Endodermal cell (in vitro differentiated cells): ENCODE measurements around the gene EDC4. TPM values are rescaled to one million over a fixed set of nuclear protein-coding genes. Genes with fewer than 3 reads are reported as not detected.

Experiments
- DNase-seq: peaks from one replicate; pipeline ENCODE4 v3.0.0-alpha.2; 2017
- H3K27ac ChIP-seq: 2 replicates; pipeline ENCODE4 v1.5.1; 2013; ENCODE audit warnings: mild to moderate bottlenecking, low read depth, low read length, moderate library complexity
- H3K27me3 ChIP-seq: 2 replicates; pipeline ENCODE4 v1.6.1; 2013; ENCODE audit warnings: mild to moderate bottlenecking, low read length, moderate library complexity; ENCODE audit not compliant: insufficient read depth, control insufficient read depth, poor library complexity, severe bottlenecking
- H3K36me3 ChIP-seq: 2 replicates; pipeline ENCODE4 v1.7.0; 2013; ENCODE audit warnings: mild to moderate bottlenecking, low read length, moderate library complexity; ENCODE audit not compliant: control insufficient read depth, insufficient read depth
- H3K4me1 ChIP-seq: one replicate; pipeline ENCODE4 v1.7.0; 2013; ENCODE audit warnings: low read length; ENCODE audit not compliant: control insufficient read depth, insufficient read depth
- H3K4me3 ChIP-seq: 2 replicates; pipeline ENCODE4 v1.5.1; 2013; ENCODE audit warnings: mild to moderate bottlenecking, low read length, moderate library complexity
- H3K9ac ChIP-seq: 2 replicates; pipeline ENCODE4 v1.6.1; 2013; ENCODE audit warnings: mild to moderate bottlenecking, low read length, moderate library complexity; ENCODE audit not compliant: poor library complexity, severe bottlenecking; ENCODE audit errors: extremely low read depth
- H3K9me3 ChIP-seq: 2 replicates; pipeline ENCODE4 v1.6.1; 2013; ENCODE audit warnings: mild to moderate bottlenecking, low read length, moderate library complexity; ENCODE audit not compliant: control insufficient read depth
- H3K27ac Mint-ChIP-seq: 2 replicates; pipeline ENCODE4 v1.8.0; 2020; ENCODE audit warnings: mixed read lengths
- H3K27me3 Mint-ChIP-seq: 2 replicates; pipeline ENCODE4 v1.8.0; 2021; ENCODE audit warnings: mild to moderate bottlenecking, mixed read lengths; ENCODE audit not compliant: insufficient read depth
- H3K36me3 Mint-ChIP-seq: 2 replicates; pipeline ENCODE4 v1.8.0; 2020; ENCODE audit warnings: low read depth, mixed read lengths
- H3K4me1 Mint-ChIP-seq: 2 replicates; pipeline ENCODE4 v1.8.0; 2020; ENCODE audit warnings: mixed read lengths
- H3K4me3 Mint-ChIP-seq: 2 replicates; pipeline ENCODE4 v1.8.0; 2020; ENCODE audit warnings: mild to moderate bottlenecking, moderate library complexity, mixed read lengths
- H3K9me3 Mint-ChIP-seq: 2 replicates; pipeline ENCODE4 v1.8.0; 2020; ENCODE audit warnings: mild to moderate bottlenecking, mixed read lengths
- CTCF ChIP-seq: fragments of 200-600 bp; sonication (generic); conservative IDR thresholded peaks from 2 replicates; pipeline ENCODE4 v1.5.0; 2021; ENCODE audit warnings: antibody characterized with exemption, mild to moderate bottlenecking
- WGBS, 2 experiments: methylation state at CpG; one replicate each; pipeline versions ENCODE4 v1.1.5 to v1.1.7; 2013; ENCODE audit warnings: missing lambda C conversion rate in 2 of 2, mixed read lengths in 1 of 2; ENCODE audit not compliant: insufficient coverage in 1 of 2, insufficient read length in 1 of 2; 5-methylcytosine and 5-hydroxymethylcytosine counted together
- total RNA-seq, 2 donors: library from RNA; stranded (reverse); fragmentation: NEBNext Ultra II Directional in 1 of 2; extraction: Animal tissue kit (Norgen Biotek cat#: 25700) in 1 of 2; gene quantifications; 2 replicates in 1 of 2; 3 replicates in 1 of 2; pipeline ENCODE4 v1.2.1, GENCODE V29; 2021

Gene EDC4
- total RNA-seq, 2 donors from 2014 or later: 69.2 to 74.3 TPM

DNA sequence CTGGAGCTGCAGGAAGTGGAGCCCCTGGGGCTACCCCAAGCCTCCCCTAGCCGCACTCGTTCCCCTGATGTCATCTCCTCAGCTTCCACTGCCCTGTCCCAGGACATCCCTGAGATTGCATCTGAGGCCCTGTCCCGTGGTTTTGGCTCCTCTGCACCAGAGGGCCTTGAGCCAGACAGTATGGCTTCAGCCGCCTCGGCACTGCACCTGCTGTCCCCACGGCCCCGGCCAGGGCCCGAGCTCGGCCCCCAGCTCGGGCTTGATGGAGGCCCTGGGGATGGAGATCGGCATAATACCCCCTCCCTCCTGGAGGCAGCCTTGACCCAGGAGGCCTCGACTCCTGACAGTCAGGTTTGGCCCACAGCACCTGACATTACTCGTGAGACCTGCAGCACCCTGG lies 7.7 kb downstream of the EDC4 start:
- H3K36me3 ChIP-seq: peaks cover 79% of the 10 kb centered on the region
- no peak overlapping the region for H3K27ac ChIP-seq
- H3K9ac ChIP-seq: no peak overlapping the region
- no peaks in the 10 kb centered on the region for H3K9me3 ChIP-seq
- no peaks in the 10 kb centered on the region for H3K9me3 Mint-ChIP-seq
- H3K27me3 ChIP-seq: no peaks in the 10 kb centered on the region
- TF ChIP-seq CTCF: no peak
- no peak for DNase-seq
- WGBS, 2 experiments: 94 to 98% methylated on average over 8 to 13 of the region's 13 CpGs
- H3K4me1 ChIP-seq: peaks cover 5% of the 10 kb centered on the region
- no peak overlapping the region for H3K4me3 Mint-ChIP-seq
- H3K27me3 Mint-ChIP-seq: no peaks in the 10 kb centered on the region
- H3K27ac Mint-ChIP-seq: no peak overlapping the region
- H3K36me3 Mint-ChIP-seq: peaks cover 62% of the 10 kb centered on the region
- peaks cover 4% of the 10 kb centered on the region for H3K4me1 Mint-ChIP-seq
- no peak overlapping the region for H3K4me3 ChIP-seq

DNA sequence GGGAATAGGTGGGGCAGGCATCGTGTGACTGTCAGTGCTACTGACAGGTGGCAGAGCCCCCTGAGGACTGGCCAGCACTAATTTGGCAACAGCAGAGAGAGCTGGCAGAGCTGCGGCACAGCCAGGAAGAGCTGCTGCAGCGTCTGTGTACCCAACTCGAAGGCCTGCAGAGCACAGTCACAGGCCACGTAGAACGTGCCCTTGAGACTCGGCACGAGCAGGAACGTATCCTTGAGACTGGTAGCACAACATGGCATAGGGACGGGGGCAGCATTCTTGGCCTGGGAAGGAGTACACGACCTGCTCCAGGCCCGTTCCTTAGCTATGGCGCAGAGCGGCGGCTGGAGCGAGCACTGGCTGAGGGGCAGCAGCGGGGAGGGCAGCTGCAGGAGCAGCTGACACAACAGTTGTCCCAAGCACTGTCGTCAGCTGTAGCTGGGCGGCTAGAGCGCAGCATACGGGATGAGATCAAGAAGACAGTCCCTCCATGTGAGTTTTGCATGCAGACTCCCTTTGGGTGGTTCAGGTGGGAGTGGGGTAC lies 8.8 kb downstream of the EDC4 start:
- H3K27me3 ChIP-seq: no peaks in the 10 kb centered on the region
- H3K36me3 Mint-ChIP-seq: peaks cover 54% of the 10 kb centered on the region
- no peak for TF ChIP-seq CTCF
- H3K4me3 Mint-ChIP-seq: no peak overlapping the region
- H3K27ac Mint-ChIP-seq: no peak overlapping the region
- H3K4me1 Mint-ChIP-seq: peaks cover 12% of the 10 kb centered on the region
- 94% methylated on average over 21 of the region's 21 CpGs for WGBS, 2 experiments
- no peak for DNase-seq
- H3K4me1 ChIP-seq: peaks cover 5% of the 10 kb centered on the region
- H3K9me3 Mint-ChIP-seq: no peaks in the 10 kb centered on the region
- no peaks in the 10 kb centered on the region for H3K27me3 Mint-ChIP-seq
- H3K27ac ChIP-seq: no peak overlapping the region
- H3K9me3 ChIP-seq: no peaks in the 10 kb centered on the region
- H3K36me3 ChIP-seq: peaks cover 75% of the 10 kb centered on the region
- no peak overlapping the region for H3K9ac ChIP-seq
- H3K4me3 ChIP-seq: no peak overlapping the region

DNA sequence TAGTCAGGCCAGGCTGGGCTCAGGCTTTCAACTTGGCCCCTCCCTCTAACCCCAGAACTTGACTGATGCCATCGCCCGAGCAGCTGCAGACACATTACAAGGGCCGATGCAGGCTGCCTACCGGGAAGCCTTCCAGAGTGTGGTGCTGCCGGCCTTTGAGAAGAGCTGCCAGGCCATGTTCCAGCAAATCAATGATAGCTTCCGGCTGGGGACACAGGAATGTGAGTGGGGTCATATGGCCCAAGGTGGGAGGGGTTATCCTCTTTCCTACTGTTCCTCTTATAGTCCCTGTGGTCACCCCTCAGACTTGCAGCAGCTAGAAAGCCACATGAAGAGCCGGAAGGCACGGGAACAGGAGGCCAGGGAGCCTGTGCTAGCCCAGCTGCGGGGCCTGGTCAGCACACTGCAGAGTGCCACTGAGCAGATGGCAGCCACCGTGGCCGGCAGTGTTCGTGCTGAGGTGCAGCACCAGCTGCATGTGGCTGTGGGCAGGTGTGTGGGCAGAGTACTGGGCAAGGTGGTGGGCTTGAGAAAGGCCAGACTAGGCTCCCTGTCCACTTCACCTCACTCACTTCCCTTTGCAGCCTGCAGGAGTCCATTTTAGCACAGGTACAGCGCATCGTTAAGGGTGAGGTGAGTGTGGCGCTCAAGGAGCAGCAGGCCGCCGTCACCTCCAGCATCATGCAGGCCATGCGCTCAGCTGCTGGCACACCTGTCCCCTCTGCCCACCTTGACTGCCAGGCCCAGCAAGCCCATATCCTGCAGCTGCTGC lies 9.7 kb downstream of the EDC4 start:
- no peaks in the 10 kb centered on the region for H3K9me3 ChIP-seq
- no peak for DNase-seq
- no peaks in the 10 kb centered on the region for H3K27me3 ChIP-seq
- Mint-ChIP-seq H3K9me3 (no peaks in the 10 kb centered on the region), H3K36me3 (peaks cover 46% of the 10 kb centered on the region), H3K27me3 (no peaks in the 10 kb centered on the region), H3K4me1 (peaks cover 13% of the 10 kb centered on the region), H3K27ac (no peak overlapping the region), H3K4me3 (no peak overlapping the region)
- H3K27ac ChIP-seq: no peak overlapping the region
- H3K9ac ChIP-seq: no peak overlapping the region
- peaks cover 68% of the 10 kb centered on the region for H3K36me3 ChIP-seq
- peaks cover 5% of the 10 kb centered on the region for H3K4me1 ChIP-seq
- TF ChIP-seq CTCF: no peak
- H3K4me3 ChIP-seq: no peak overlapping the region
- 95 to 100% methylated on average over 6 to 18 of the region's 18 CpGs for WGBS, 2 experiments
